ENCODE results near the gene COL18A1. TPM values are rescaled to one million over a fixed set of nuclear protein-coding genes. Genes with fewer than 3 reads are reported as not detected.

The COL18A1 gene
- total RNA-seq, 1 experiment from 2014 or later, result 676 TPM

DNA sequence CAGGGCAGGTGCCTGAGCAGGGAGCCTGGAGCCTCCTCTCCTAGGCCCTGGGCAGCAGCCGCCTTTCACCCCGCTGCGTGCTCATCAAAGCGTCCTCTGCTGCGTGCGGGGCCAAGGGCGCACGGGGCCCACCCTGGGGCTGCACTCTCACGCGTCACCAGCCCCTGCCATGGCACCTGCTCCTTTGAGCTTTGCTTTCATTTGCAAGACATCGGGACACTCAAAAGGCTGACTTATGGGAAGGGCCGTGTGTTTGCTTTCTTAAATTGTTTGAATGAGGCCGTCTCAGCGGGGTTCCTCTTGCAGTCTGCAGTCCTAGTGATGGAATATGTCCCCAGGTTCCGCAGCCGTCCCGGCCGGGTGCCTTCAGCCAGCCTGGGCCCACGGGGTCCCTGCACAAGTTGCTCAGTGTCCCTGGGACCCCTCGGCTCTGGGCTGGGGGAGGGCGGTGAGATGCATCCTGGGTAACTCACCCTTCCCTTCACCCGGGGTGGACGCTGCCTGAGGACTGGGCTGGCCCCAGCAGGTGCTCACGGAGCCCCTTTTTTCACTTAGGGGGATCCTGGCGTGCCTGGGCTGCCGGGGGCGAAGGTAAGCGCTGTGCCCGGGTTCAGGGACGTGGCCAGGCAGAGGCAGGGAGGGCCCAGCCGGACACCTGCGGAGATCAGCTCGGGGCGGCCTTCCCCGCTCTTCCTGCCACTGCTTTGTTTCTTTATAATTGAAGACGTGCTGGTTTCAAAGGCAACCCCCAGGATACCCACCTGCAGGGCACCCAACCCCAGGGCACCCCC is 84.2 kb downstream of the COL18A1 start:
- no TSS peak for BruUV-seq (replicated peaks)
- peak; percentile 36 for ATAC-seq
- peak overlapping the region; percentile 74; the same call in 1 of the 2 replicates for H3K27ac ChIP-seq (ENCODE audit: low read length)
- POLR2A ChIA-PET, result no interaction called here
- H3K9me3 ChIP-seq (ENCODE audit: control insufficient read depth, insufficient read depth, low read depth, low read length), result no peaks in the 10 kb centered on the region
- H3K36me3 ChIP-seq (ENCODE audit: control insufficient read depth, insufficient read depth, low read length), result no peaks in the 10 kb centered on the region; the same call in 1 of the 2 replicates
- no peaks in the 10 kb centered on the region for H3K27me3 ChIP-seq (ENCODE audit: control insufficient read depth, insufficient read depth, low read length)
- intact Hi-C loops (cut with micrococcal nuclease; ENCODE audit: unreplicated experiment) (no loop called here), in situ Hi-C loops (cut with HindIII; ENCODE audit: low pct_unique_long_range_greater_than_20kb, low sequenced_read_pairs) (no loop called here)
- TF ChIP-seq TCF7L2 (IDR thresholded peaks at IDR 0.05; ENCODE audit: low read depth, low read length), result no peak
- TF ChIP-seq, protein P1, sequence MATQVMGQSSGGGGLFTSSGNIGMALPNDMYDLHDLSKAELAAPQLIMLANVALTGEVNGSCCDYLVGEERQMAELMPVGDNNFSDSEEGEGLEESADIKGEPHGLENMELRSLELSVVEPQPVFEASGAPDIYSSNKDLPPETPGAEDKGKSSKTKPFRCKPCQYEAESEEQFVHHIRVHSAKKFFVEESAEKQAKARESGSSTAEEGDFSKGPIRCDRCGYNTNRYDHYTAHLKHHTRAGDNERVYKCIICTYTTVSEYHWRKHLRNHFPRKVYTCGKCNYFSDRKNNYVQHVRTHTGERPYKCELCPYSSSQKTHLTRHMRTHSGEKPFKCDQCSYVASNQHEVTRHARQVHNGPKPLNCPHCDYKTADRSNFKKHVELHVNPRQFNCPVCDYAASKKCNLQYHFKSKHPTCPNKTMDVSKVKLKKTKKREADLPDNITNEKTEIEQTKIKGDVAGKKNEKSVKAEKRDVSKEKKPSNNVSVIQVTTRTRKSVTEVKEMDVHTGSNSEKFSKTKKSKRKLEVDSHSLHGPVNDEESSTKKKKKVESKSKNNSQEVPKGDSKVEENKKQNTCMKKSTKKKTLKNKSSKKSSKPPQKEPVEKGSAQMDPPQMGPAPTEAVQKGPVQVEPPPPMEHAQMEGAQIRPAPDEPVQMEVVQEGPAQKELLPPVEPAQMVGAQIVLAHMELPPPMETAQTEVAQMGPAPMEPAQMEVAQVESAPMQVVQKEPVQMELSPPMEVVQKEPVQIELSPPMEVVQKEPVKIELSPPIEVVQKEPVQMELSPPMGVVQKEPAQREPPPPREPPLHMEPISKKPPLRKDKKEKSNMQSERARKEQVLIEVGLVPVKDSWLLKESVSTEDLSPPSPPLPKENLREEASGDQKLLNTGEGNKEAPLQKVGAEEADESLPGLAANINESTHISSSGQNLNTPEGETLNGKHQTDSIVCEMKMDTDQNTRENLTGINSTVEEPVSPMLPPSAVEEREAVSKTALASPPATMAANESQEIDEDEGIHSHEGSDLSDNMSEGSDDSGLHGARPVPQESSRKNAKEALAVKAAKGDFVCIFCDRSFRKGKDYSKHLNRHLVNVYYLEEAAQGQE (IDR thresholded peaks at IDR 0.05; ENCODE audit: insufficient read depth in 1 of 2, low read depth in 2 of 2, low read length in 1 of 2), result no peak
- TF ChIP-seq, protein P2, sequence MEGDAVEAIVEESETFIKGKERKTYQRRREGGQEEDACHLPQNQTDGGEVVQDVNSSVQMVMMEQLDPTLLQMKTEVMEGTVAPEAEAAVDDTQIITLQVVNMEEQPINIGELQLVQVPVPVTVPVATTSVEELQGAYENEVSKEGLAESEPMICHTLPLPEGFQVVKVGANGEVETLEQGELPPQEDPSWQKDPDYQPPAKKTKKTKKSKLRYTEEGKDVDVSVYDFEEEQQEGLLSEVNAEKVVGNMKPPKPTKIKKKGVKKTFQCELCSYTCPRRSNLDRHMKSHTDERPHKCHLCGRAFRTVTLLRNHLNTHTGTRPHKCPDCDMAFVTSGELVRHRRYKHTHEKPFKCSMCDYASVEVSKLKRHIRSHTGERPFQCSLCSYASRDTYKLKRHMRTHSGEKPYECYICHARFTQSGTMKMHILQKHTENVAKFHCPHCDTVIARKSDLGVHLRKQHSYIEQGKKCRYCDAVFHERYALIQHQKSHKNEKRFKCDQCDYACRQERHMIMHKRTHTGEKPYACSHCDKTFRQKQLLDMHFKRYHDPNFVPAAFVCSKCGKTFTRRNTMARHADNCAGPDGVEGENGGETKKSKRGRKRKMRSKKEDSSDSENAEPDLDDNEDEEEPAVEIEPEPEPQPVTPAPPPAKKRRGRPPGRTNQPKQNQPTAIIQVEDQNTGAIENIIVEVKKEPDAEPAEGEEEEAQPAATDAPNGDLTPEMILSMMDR (IDR thresholded peaks at IDR 0.05), result no peak
- TF ChIP-seq POLR2AphosphoS5 (IDR thresholded peaks at IDR 0.05; ENCODE audit: low read depth, low read length), result no peak
- no peak overlapping the region for H3K4me3 ChIP-seq (ENCODE audit: low read depth in 2 of 2, low read length in 2 of 2)
- CTCF ChIA-PET, result no interaction called here
- H3K4me1 ChIP-seq (ENCODE audit: control insufficient read depth, insufficient read depth, low read length), result peaks cover 26% of the 10 kb centered on the region
- DNase-seq (ENCODE audit: low read depth, low spot score), result no peak

DNA sequence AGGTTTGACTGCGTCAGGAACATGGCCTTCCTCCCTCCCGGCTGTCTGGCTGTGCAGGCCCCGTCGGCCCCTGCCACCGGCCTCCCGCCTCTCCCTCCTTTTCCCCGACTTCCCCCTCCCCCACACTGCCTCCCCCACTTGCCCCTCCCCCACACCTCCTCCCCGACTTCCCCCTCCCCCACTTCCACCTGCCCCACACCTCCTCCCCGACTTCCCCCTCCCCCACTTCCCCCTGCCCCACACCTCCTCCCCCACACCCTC is 84.7 kb downstream of the COL18A1 start:
- no TSS peak for BruUV-seq (replicated peaks)
- in situ Hi-C loops (cut with HindIII; ENCODE audit: low pct_unique_long_range_greater_than_20kb, low sequenced_read_pairs) (no loop called here), intact Hi-C loops (cut with micrococcal nuclease; ENCODE audit: unreplicated experiment) (no loop called here)
- H3K4me1 ChIP-seq (ENCODE audit: control insufficient read depth, insufficient read depth, low read length), result peaks cover 26% of the 10 kb centered on the region
- ChIA-PET CTCF (no interaction called here), POLR2A (no interaction called here)
- H3K9me3 ChIP-seq (ENCODE audit: control insufficient read depth, insufficient read depth, low read depth, low read length), result no peaks in the 10 kb centered on the region
- H3K36me3 ChIP-seq (ENCODE audit: control insufficient read depth, insufficient read depth, low read length), result no peaks in the 10 kb centered on the region; the same call in 1 of the 2 replicates
- DNase-seq (ENCODE audit: low read depth, low spot score), result no peak
- H3K4me3 ChIP-seq (ENCODE audit: low read depth in 2 of 2, low read length in 2 of 2), result no peak overlapping the region
- ATAC-seq, result peak; percentile 39
- H3K27ac ChIP-seq (ENCODE audit: low read length), result no peak overlapping the region
- no peaks in the 10 kb centered on the region for H3K27me3 ChIP-seq (ENCODE audit: control insufficient read depth, insufficient read depth, low read length)
- TF ChIP-seq TCF7L2 (IDR thresholded peaks at IDR 0.05; ENCODE audit: low read depth, low read length) (no peak), POLR2AphosphoS5 (IDR thresholded peaks at IDR 0.05; ENCODE audit: low read depth, low read length) (no peak), SIN3A (IDR thresholded peaks at IDR 0.05; ENCODE audit: borderline replicate concordance, insufficient read depth, low read depth, low read length) (no peak)
- TF ChIP-seq, protein P2 (IDR thresholded peaks at IDR 0.05), result no peak
- TF ChIP-seq, protein P1 (IDR thresholded peaks at IDR 0.05; ENCODE audit: insufficient read depth in 1 of 2, low read depth in 2 of 2, low read length in 1 of 2), result no peak

Measured in Panc1 (cell line).